K562 (cell line): ENCODE results near the gene LEPR. TPM values are rescaled to one million over a fixed set of nuclear protein-coding genes. Genes with fewer than 3 reads are reported as not detected.

Experiments used
- ADNP ChIP-seq: fragments of 200-800 bp; sonication (Bioruptor generic); IDR thresholded peaks from 2 replicates; pipeline ENCODE4 v1.6.1; 2016; ENCODE audit warnings: missing genetic modification characterization, missing compliant biosample characterization
- ARID1B ChIP-seq: fragments of 450-650 bp; IDR thresholded peaks from 2 replicates; pipeline ENCODE4 v1.6.1; 2016; ENCODE audit warnings: antibody characterized with exemption, mild to moderate bottlenecking, inconsistent platforms
- CEBPG ChIP-seq, 3 experiments: fragments of 200-800 bp in 1 of 3; sonication (Bioruptor generic) in 1 of 3; sonication (generic) in 1 of 3; formaldehyde crosslinking in 1 of 3; IDR thresholded peaks in 2 of 3; conservative IDR thresholded peaks in 1 of 3; 2 replicates each; pipeline versions ENCODE4 v1.6.1 to v1.8.0; 2016 to 2022; ENCODE audit warnings: missing compliant biosample characterization in 2 of 3, missing genetic modification characterization in 2 of 3, mild to moderate bottlenecking in 1 of 3, missing genetic modification reagents in 1 of 3
- GATAD2A ChIP-seq: fragments of 450-650 bp; IDR thresholded peaks from 2 replicates; pipeline ENCODE4 v1.6.1; 2017
- MEIS2 ChIP-seq: fragments of 450-650 bp; IDR thresholded peaks from 2 replicates; pipeline ENCODE4 v1.6.1; 2014; ENCODE audit warnings: mild to moderate bottlenecking; ENCODE audit not compliant: partially characterized antibody
- MTA1 ChIP-seq: fragments of 450-650 bp; IDR thresholded peaks from 2 replicates; pipeline ENCODE4 v1.6.1; 2017; ENCODE audit warnings: borderline replicate concordance
- NEUROD1 ChIP-seq: fragments of 150-350 bp; IDR thresholded peaks from 2 replicates; pipeline ENCODE4 v1.6.1; 2014; ENCODE audit warnings: borderline replicate concordance, low read length, low read depth; ENCODE audit not compliant: partially characterized antibody
- RBM15 ChIP-seq: fragments of 200-400 bp; formaldehyde crosslinking; IDR thresholded peaks from 2 replicates; pipeline ENCODE4 v1.6.1; 2018; ENCODE audit warnings: mild to moderate bottlenecking, low read length, moderate library complexity; ENCODE audit not compliant: insufficient read depth
- RBM22 ChIP-seq: fragments of 200-400 bp; formaldehyde crosslinking; IDR thresholded peaks from 2 replicates; pipeline ENCODE4 v1.6.1; 2018; ENCODE audit warnings: low read length, low read depth; ENCODE audit not compliant: poor library complexity, severe bottlenecking
- SIN3A ChIP-seq, 2 experiments: fragments of 150-350 bp in 1 of 2; IDR thresholded peaks; 2 replicates each; pipeline ENCODE4 v1.6.1; 2011 to 2016; ENCODE audit warnings: borderline replicate concordance in 2 of 2, low read depth in 2 of 2, low read length in 2 of 2, mild to moderate bottlenecking in 2 of 2, moderate library complexity in 2 of 2; ENCODE audit not compliant: control insufficient read depth in 1 of 2
- SIRT6 ChIP-seq: IDR thresholded peaks from one replicate; pipeline ENCODE4 v1.6.1; 2012; ENCODE audit warnings: low read depth, mild to moderate bottlenecking, control low read depth, inconsistent platforms, low read length, moderate library complexity
- SRSF3 ChIP-seq: fragments of 200-400 bp; formaldehyde crosslinking; IDR thresholded peaks from 2 replicates; pipeline ENCODE4 v1.6.1; 2016; ENCODE audit warnings: mild to moderate bottlenecking, low read length, moderate library complexity; ENCODE audit not compliant: insufficient read depth
- TARDBP ChIP-seq: fragments of 450-650 bp; IDR thresholded peaks from 2 replicates; pipeline ENCODE4 v1.6.1; 2016
- TSC22D4 ChIP-seq: fragments of 450-650 bp; IDR thresholded peaks from 2 replicates; pipeline ENCODE4 v1.6.1; 2016; ENCODE audit warnings: missing genetic modification characterization, missing biosample characterization, control low read depth
- polyA plus RNA-seq, 8 experiments: library from polyadenylated mRNA; depleted of rRNA in 4 of 8; stranded (reverse) in 5 of 8; unstranded in 3 of 8; fragments of >200 nt; fragmentation: Nextera tagmentation in 2 of 8; fragmentation: Illumina TruSeq in 1 of 8; extraction: Ambion mirVana in 2 of 8; extraction: Trizol in 1 of 8; gene quantifications; 2 replicates each; pipeline versions ENCODE4 v1.2.1 to v1.2.3, GENCODE V29; 2011 to 2014; ENCODE audit warnings: inconsistent platforms in 1 of 8, missing spikeins in 1 of 8
- total RNA-seq, 7 experiments: library from RNA; depleted of rRNA in 6 of 7; stranded (reverse); fragments of >200 nt in 6 of 7; fragmentation: Illumina TruSeq in 2 of 7; extraction: Trizol in 2 of 7; gene quantifications; 2 replicates each; pipeline versions ENCODE4 v1.2.1 to v1.2.3, GENCODE V29; 2011 to 2021; ENCODE audit warnings: low replicate concordance in 1 of 7
- TF ChIP-seq, protein P1 (sequence below): sonication (generic); formaldehyde crosslinking; IDR thresholded peaks from 2 replicates; pipeline ENCODE4 v1.8.0; 2022; ENCODE audit warnings: mild to moderate bottlenecking, missing genetic modification reagents
- TF ChIP-seq, protein P2 (sequence below): fragments of 250-450 bp; sonication (Bioruptor Pico); IDR thresholded peaks from 2 replicates; pipeline ENCODE4 v1.4.0; 2020; ENCODE audit warnings: mild to moderate bottlenecking, moderate library complexity
- TF ChIP-seq, protein P3 (sequence below): fragments of 450-650 bp; IDR thresholded peaks from 2 replicates; pipeline ENCODE4 v1.6.1; 2016; ENCODE audit warnings: borderline replicate concordance
- TF ChIP-seq, protein P4 (sequence below): sonication (generic); formaldehyde crosslinking; IDR thresholded peaks from 2 replicates; pipeline ENCODE4 v1.8.0; 2022; ENCODE audit warnings: missing genetic modification reagents, mild to moderate bottlenecking, borderline replicate concordance

The LEPR gene
- total and polyA plus RNA-seq, 9 of the 15 experiments (the other 6 are each of a cell fraction or from before 2014, with no cell fraction given): 12.2 to 111 (median 43.1) TPM

DNA sequence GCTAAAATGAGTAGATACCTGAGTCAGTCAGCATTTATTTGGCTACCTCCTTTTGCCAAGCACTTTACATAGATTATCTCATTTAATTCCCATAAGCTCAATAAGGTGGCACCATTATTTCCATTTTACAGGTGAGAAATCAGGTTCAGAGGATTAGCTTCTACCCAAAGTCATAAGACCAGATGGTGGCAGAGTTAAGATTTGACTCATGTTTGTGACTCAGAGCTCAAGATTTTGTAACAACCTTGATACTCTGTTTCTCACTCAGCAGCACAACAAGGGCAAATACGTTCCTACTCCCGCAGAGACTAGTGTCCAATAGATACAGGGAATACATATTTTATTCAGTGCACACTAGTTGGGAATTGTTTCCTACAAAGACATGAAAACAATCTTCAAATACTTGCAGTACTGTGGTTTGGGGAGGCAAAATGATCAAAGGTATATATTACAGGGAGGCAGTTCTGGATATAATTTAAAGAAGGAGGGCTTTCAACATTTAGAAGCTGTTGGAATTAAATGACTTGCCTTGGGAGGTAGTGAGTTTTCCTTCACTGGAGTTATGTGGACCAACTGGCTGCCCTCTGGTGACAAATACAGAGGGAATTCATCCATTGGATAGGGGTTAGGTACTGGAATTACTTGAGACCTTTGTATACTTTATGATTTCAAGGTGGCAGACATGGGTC is 3.6 kb downstream of the LEPR start (continued):
- TF ChIP-seq, protein P1, sequence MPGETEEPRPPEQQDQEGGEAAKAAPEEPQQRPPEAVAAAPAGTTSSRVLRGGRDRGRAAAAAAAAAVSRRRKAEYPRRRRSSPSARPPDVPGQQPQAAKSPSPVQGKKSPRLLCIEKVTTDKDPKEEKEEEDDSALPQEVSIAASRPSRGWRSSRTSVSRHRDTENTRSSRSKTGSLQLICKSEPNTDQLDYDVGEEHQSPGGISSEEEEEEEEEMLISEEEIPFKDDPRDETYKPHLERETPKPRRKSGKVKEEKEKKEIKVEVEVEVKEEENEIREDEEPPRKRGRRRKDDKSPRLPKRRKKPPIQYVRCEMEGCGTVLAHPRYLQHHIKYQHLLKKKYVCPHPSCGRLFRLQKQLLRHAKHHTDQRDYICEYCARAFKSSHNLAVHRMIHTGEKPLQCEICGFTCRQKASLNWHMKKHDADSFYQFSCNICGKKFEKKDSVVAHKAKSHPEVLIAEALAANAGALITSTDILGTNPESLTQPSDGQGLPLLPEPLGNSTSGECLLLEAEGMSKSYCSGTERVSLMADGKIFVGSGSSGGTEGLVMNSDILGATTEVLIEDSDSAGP (CRISPR knock-in tag): no peak
- TF ChIP-seq SIRT6 (no peak), SIN3A (IDR thresholded peaks at IDR 0.05; ENCODE audit: borderline replicate concordance in 2 of 2, control insufficient read depth in 1 of 2, low read depth in 2 of 2, low read length in 2 of 2) (no peak), RBM22 (no peak), MEIS2 (no peak), GATAD2A (no peak), TSC22D4 (tag) (no peak), TARDBP (no peak), ADNP (tag) (0 out of 2 replicates have a peak, but pooled peaks have one; percentile 54), ARID1B (peak; percentile 90), SRSF3 (no peak), CEBPG (CRISPR knock-in tag; IDR thresholded peaks at IDR 0.05) (no peak), CEBPG (tag; conservative IDR thresholded peaks at IDR 0.05 in 1 of 2, IDR thresholded peaks at IDR 0.05 in 1 of 2) (0 out of 4 replicates have a peak, but pooled peaks of 1 of the 2 experiments have one; percentile 21), MTA1 (no peak), RBM15 (no peak), NEUROD1 (no peak)
- TF ChIP-seq, protein P2, sequence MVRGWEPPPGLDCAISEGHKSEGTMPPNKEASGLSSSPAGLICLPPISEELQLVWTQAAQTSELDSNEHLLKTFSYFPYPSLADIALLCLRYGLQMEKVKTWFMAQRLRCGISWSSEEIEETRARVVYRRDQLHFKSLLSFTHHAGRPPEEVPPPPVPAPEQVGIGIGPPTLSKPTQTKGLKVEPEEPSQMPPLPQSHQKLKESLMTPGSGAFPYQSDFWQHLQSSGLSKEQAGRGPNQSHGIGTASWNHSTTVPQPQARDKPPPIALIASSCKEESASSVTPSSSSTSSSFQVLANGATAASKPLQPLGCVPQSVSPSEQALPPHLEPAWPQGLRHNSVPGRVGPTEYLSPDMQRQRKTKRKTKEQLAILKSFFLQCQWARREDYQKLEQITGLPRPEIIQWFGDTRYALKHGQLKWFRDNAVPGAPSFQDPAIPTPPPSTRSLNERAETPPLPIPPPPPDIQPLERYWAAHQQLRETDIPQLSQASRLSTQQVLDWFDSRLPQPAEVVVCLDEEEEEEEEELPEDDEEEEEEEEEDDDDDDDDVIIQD (CRISPR knock-in tag): no peak
- TF ChIP-seq, protein P3, sequence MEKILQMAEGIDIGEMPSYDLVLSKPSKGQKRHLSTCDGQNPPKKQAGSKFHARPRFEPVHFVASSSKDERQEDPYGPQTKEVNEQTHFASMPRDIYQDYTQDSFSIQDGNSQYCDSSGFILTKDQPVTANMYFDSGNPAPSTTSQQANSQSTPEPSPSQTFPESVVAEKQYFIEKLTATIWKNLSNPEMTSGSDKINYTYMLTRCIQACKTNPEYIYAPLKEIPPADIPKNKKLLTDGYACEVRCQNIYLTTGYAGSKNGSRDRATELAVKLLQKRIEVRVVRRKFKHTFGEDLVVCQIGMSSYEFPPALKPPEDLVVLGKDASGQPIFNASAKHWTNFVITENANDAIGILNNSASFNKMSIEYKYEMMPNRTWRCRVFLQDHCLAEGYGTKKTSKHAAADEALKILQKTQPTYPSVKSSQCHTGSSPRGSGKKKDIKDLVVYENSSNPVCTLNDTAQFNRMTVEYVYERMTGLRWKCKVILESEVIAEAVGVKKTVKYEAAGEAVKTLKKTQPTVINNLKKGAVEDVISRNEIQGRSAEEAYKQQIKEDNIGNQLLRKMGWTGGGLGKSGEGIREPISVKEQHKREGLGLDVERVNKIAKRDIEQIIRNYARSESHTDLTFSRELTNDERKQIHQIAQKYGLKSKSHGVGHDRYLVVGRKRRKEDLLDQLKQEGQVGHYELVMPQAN: no peak
- TF ChIP-seq, protein P4, sequence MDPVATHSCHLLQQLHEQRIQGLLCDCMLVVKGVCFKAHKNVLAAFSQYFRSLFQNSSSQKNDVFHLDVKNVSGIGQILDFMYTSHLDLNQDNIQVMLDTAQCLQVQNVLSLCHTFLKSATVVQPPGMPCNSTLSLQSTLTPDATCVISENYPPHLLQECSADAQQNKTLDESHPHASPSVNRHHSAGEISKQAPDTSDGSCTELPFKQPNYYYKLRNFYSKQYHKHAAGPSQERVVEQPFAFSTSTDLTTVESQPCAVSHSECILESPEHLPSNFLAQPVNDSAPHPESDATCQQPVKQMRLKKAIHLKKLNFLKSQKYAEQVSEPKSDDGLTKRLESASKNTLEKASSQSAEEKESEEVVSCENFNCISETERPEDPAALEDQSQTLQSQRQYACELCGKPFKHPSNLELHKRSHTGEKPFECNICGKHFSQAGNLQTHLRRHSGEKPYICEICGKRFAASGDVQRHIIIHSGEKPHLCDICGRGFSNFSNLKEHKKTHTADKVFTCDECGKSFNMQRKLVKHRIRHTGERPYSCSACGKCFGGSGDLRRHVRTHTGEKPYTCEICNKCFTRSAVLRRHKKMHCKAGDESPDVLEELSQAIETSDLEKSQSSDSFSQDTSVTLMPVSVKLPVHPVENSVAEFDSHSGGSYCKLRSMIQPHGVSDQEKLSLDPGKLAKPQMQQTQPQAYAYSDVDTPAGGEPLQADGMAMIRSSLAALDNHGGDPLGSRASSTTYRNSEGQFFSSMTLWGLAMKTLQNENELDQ (CRISPR knock-in tag): no peak
